Activated CD8-positive, alpha-beta T cell treated with anti-CD3 and anti-CD28 coated beads for 36 hours (primary cell): ENCODE data around the gene GAST. TPM values are rescaled to one million over a fixed set of nuclear protein-coding genes. Genes with fewer than 3 reads are reported as not detected.

ENCODE experiments used
- ATAC-seq: fragments of 200-7000 bp; cut with Tn5 transposase; one replicate; pipeline ENCODE4 v1.10.0; 2021; ENCODE audit warnings: mild to moderate bottlenecking, moderate library complexity
- CTCF ChIA-PET: fragments of 350-600 bp; sonication (Branson Sonifier 250); formaldehyde crosslinking; loops from one replicate; lab custom pipeline; 2021; ENCODE audit warnings: antibody characterized with exemption; lab: Charles Lee
- POLR2A ChIA-PET: fragments of 350-600 bp; sonication (Branson Sonifier 250); formaldehyde crosslinking; loops from one replicate; lab custom pipeline; 2021; ENCODE audit warnings: antibody characterized with exemption; lab: Charles Lee
- DNase-seq: peaks from one replicate; pipeline ENCODE4 v3.0.0-alpha.2; 2020
- H3K27ac Mint-ChIP-seq: one replicate; pipeline ENCODE4 v1.8.0; 2021; ENCODE audit warnings: mild to moderate bottlenecking, mixed read lengths
- H3K27me3 Mint-ChIP-seq: one replicate; pipeline ENCODE4 v1.8.0; 2021; ENCODE audit warnings: mixed read lengths
- H3K36me3 Mint-ChIP-seq: one replicate; pipeline ENCODE4 v1.8.0; 2021; ENCODE audit warnings: low read depth, mixed read lengths
- H3K4me1 Mint-ChIP-seq: one replicate; pipeline ENCODE4 v1.8.0; 2021; ENCODE audit warnings: low read depth, mixed read lengths
- H3K4me3 Mint-ChIP-seq: one replicate; pipeline ENCODE4 v1.8.0; 2021; ENCODE audit warnings: mild to moderate bottlenecking, moderate library complexity, mixed read lengths
- H3K9me3 Mint-ChIP-seq: one replicate; pipeline ENCODE4 v1.8.0; 2021; ENCODE audit warnings: mixed read lengths
- intact Hi-C: fragments of 100-400 bp; cut with micrococcal nuclease; formaldehyde crosslinking; loops from one replicate; pipeline ENCODE4 v1.10.0; 2022
- total RNA-seq, 2 experiments: library from RNA; stranded (reverse); gene quantifications; one replicate each; pipeline ENCODE4 v1.2.3, GENCODE V29; 2021
- TF ChIP-seq, protein P1 (sequence below): fragments of 200-600 bp; IDR thresholded peaks from one replicate; pipeline ENCODE4 v1.8.0; 2022; ENCODE audit warnings: antibody characterized with exemption, mild to moderate bottlenecking

Gene GAST
- total RNA-seq, 2 experiments from 2014 or later = not detected

DNA sequence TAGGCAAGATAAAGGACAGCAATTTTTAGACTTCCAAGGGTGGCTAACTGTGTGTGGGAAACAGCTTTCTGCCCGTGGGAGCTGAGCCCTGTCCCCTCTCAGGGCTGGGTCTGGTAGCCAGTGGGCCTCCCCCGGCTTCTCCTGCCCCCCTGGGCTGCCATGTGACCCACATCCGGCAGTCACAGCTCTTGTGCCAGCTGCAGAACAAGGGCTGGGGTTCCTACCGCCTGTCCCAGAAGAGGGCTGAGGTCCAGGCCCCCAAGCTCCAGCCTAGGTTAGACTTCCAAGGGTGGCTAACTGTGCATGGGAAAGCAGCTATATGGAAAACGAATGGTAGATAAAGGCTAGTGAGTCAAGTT, 6.1 kb downstream of the GAST start:
- intact Hi-C loops = no loop called here
- H3K9me3 Mint-ChIP-seq = no peaks in the 10 kb centered on the region
- no peaks in the 10 kb centered on the region for H3K36me3 Mint-ChIP-seq
- peaks cover 5% of the 10 kb centered on the region for H3K27me3 Mint-ChIP-seq
- ATAC-seq (no peak), DNase-seq (no peak)
- no peak overlapping the region for H3K4me3 Mint-ChIP-seq
- no peak overlapping the region for H3K27ac Mint-ChIP-seq
- CTCF ChIA-PET = interaction anchor here (0.8 to 1.8 kb wide), 5 partner anchors 14 to 865 kb away, joined by 3 to 10 read pairs (median 3); no protein-coding TSS in a partner anchor
- peaks cover 8% of the 10 kb centered on the region for H3K4me1 Mint-ChIP-seq
- TF ChIP-seq, protein P1, sequence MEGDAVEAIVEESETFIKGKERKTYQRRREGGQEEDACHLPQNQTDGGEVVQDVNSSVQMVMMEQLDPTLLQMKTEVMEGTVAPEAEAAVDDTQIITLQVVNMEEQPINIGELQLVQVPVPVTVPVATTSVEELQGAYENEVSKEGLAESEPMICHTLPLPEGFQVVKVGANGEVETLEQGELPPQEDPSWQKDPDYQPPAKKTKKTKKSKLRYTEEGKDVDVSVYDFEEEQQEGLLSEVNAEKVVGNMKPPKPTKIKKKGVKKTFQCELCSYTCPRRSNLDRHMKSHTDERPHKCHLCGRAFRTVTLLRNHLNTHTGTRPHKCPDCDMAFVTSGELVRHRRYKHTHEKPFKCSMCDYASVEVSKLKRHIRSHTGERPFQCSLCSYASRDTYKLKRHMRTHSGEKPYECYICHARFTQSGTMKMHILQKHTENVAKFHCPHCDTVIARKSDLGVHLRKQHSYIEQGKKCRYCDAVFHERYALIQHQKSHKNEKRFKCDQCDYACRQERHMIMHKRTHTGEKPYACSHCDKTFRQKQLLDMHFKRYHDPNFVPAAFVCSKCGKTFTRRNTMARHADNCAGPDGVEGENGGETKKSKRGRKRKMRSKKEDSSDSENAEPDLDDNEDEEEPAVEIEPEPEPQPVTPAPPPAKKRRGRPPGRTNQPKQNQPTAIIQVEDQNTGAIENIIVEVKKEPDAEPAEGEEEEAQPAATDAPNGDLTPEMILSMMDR = no peak
- POLR2A ChIA-PET = interaction anchor here (3.2 kb wide), 1 partner anchor 29 kb away, joined by 13 read pairs; the partner anchor contains the start of gene EIF1

GRCh38 chr17:41722231-41722630, 10.1 kb downstream of the GAST start:
- Mint-ChIP-seq H3K4me1 (peaks cover 6% of the 10 kb centered on the region), H3K9me3 (no peaks in the 10 kb centered on the region), H3K4me3 (no peak overlapping the region), H3K27me3 (peaks cover 9% of the 10 kb centered on the region), H3K36me3 (no peaks in the 10 kb centered on the region), H3K27ac (no peak overlapping the region)
- ChIA-PET POLR2A (no interaction called here), CTCF (interaction anchor here (2.1 to 2.6 kb wide), 2 partner anchors 15 to 26 kb away, joined by 6 to 8 read pairs; no protein-coding TSS in a partner anchor)
- DNase-seq (no peak), ATAC-seq (no peak)
- TF ChIP-seq, protein P1 = no peak
- intact Hi-C loops = no loop called here

GRCh38 chr17:41723801-41724475, 11.8 kb downstream of the GAST start:
- DNase-seq (no peak), ATAC-seq (no peak)
- H3K9me3 Mint-ChIP-seq = no peaks in the 10 kb centered on the region
- H3K27ac Mint-ChIP-seq = no peak overlapping the region
- ChIA-PET CTCF (interaction anchor here (0.6 to 2.6 kb wide), 3 partner anchors 13 to 364 kb away, joined by 3 to 8 read pairs (median 6); no protein-coding TSS in a partner anchor), POLR2A (interaction anchor here (1.2 kb wide), 1 partner anchor 35 kb away, joined by 5 read pairs; the partner anchor contains the start of gene EIF1)
- H3K4me3 Mint-ChIP-seq = no peak overlapping the region
- H3K36me3 Mint-ChIP-seq = no peaks in the 10 kb centered on the region
- no peaks in the 10 kb centered on the region for H3K4me1 Mint-ChIP-seq
- intact Hi-C loops = no loop called here
- TF ChIP-seq, protein P1 = no peak
- peaks cover 8% of the 10 kb centered on the region for H3K27me3 Mint-ChIP-seq

- Mint-ChIP-seq H3K4me1 (no peaks in the 10 kb centered on the region), H3K4me3 (no peak overlapping the region), H3K27me3 (peaks cover 8% of the 10 kb centered on the region), H3K27ac (no peak overlapping the region), H3K9me3 (no peaks in the 10 kb centered on the region), H3K36me3 (no peaks in the 10 kb centered on the region)
- DNase-seq = no peak
- no peak for ATAC-seq
- ChIA-PET CTCF (interaction anchor here (2.6 kb wide), 1 partner anchor 29 kb away, joined by 8 read pairs; no protein-coding TSS in a partner anchor), POLR2A (interaction anchor here (1.2 kb wide), 1 partner anchor 36 kb away, joined by 5 read pairs; the partner anchor contains the start of gene EIF1)
- intact Hi-C loops = no loop called here
- TF ChIP-seq, protein P1 = no peak
Observed at GRCh38 chr17:41724476-41725050, 12.4 kb downstream of the GAST start.

DNA sequence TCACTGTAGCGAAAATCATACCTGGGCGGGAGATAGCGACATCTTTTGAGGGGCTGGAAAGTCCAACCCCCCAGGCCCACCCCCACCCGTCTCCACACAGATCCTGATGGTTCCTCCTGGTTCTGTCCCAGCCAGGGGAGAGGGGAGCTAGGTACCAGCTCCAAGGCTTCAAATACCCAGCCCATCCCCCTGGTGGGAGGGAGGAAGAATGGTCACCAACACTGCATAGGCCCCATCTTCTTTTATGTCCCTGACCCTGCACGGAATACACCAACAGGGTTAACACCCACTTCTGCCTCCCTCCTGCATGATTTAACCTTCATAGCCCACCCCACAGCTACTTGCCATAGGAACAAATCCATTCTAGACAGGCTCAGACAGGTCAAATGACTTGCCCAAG, 13.0 kb downstream of the GAST start:
- H3K27ac Mint-ChIP-seq = no peak overlapping the region
- H3K9me3 Mint-ChIP-seq = no peaks in the 10 kb centered on the region
- no peaks in the 10 kb centered on the region for H3K36me3 Mint-ChIP-seq
- ATAC-seq (no peak), DNase-seq (no peak)
- POLR2A ChIA-PET = interaction anchor here (1.2 to 1.4 kb wide), 2 partner anchors 9 to 36 kb away, joined by 4 to 5 read pairs; partner anchors contain the start of gene EIF1
- H3K4me1 Mint-ChIP-seq = no peaks in the 10 kb centered on the region
- intact Hi-C loops = no loop called here
- CTCF ChIA-PET = interaction anchor here (1.7 kb wide), 1 partner anchor 29 kb away, joined by 5 read pairs; no protein-coding TSS in a partner anchor
- peaks cover 8% of the 10 kb centered on the region for H3K27me3 Mint-ChIP-seq
- H3K4me3 Mint-ChIP-seq = no peak overlapping the region
- TF ChIP-seq, protein P1 = no peak
